ENCODE measurements around the gene LZIC.
"Not testable (repeated sequence)": the region's sequence is repeated elsewhere in the genome, so short reads cannot be mapped to it uniquely, and the experiment has no call there.

The LZIC gene

GRCh38 chr1:9942939-9943788 is at the start of gene LZIC, which contains the start of gene NMNAT1:
Gene LZIC (minus strand): TSS chr1:9943391. CDS start chr1:9936619, 6,772 bp downstream.
Gene NMNAT1 (plus strand): TSS chr1:9943475. CDS start chr1:9972074, 28,599 bp downstream.
- DNase-seq (ENCODE audit: low read depth) = peak; percentile 82

GRCh38 chr1:9992910-9993309 is 49.7 kb upstream of the LZIC start:
- DNase-seq (ENCODE audit: low read depth) = no peak

- no peak for DNase-seq (ENCODE audit: low read depth)
These were observed 47.8 kb upstream of the LZIC start for GRCh38 chr1:9990944-9991343.

GRCh38 chr1:9989773-9990172 is 46.6 kb upstream of the LZIC start:
- DNase-seq (ENCODE audit: low read depth) = no peak

- no peak for DNase-seq (ENCODE audit: low read depth)
These were observed 41.8 kb upstream of the LZIC start for GRCh38 chr1:9985001-9985400.

- no peak for DNase-seq (ENCODE audit: low read depth)
These were observed 41.1 kb upstream of the LZIC start for GRCh38 chr1:9984253-9984652.

GRCh38 chr1:9960706-9961562 is 17.7 kb upstream of the LZIC start:
- DNase-seq (ENCODE audit: low read depth) = no peak

- no peak for DNase-seq (ENCODE audit: low read depth)
These were observed 16.8 kb upstream of the LZIC start for GRCh38 chr1:9960011-9960410.

GRCh38 chr1:9957726-9958125 is 14.5 kb upstream of the LZIC start:
- no peak for DNase-seq (ENCODE audit: low read depth)

GRCh38 chr1:9946315-9946714 is 3.1 kb upstream of the LZIC start:
- no peak for DNase-seq (ENCODE audit: low read depth)

- no peak for DNase-seq (ENCODE audit: low read depth)
These were observed 722 bp downstream of the LZIC start for GRCh38 chr1:9942399-9942938.

- no peak for DNase-seq (ENCODE audit: low read depth)
These were observed 13.5 kb downstream of the LZIC start for GRCh38 chr1:9929431-9930385.

- no peak for DNase-seq (ENCODE audit: low read depth)
These were observed 15.9 kb downstream of the LZIC start for GRCh38 chr1:9927259-9927658.

GRCh38 chr1:9922342-9922741 is 20.8 kb downstream of the LZIC start:
- no peak for DNase-seq (ENCODE audit: low read depth)

- no peak for DNase-seq (ENCODE audit: low read depth)
These were observed 22.6 kb downstream of the LZIC start for GRCh38 chr1:9920606-9921005.

- no peak for DNase-seq (ENCODE audit: low read depth)
These were observed 25.3 kb downstream of the LZIC start for GRCh38 chr1:9917901-9918300.

GRCh38 chr1:9917495-9917894 is 25.7 kb downstream of the LZIC start:
- not testable (repeated sequence) for DNase-seq (ENCODE audit: low read depth)

GRCh38 chr1:9916452-9916851 is 26.7 kb downstream of the LZIC start:
- DNase-seq (ENCODE audit: low read depth) = no peak

- DNase-seq (ENCODE audit: low read depth) = no peak
These were observed 28.6 kb downstream of the LZIC start for GRCh38 chr1:9914610-9914937.

- no peak for DNase-seq (ENCODE audit: low read depth)
These were observed 30.8 kb downstream of the LZIC start for GRCh38 chr1:9912264-9912936.

Measured in stimulated activated CD8-positive, alpha-beta memory T cell treated with anti-CD3 and anti-CD28 coated beads, Interleukin-12 subunit alpha, Interleukin-12 subunit beta, amount 100 ng/mL, for 1 hour (primary cell).